Heart right ventricle (tissue), 16 donors: Measurements from ENCODE around the gene SPACA9. TPM values are rescaled to one million over a fixed set of nuclear protein-coding genes. Genes with fewer than 3 reads are reported as not detected.

Experiments
- ATAC-seq, 8 donors: fragments of 200-7000 bp; cut with Tn5 transposase; one replicate each; pipeline ENCODE4 v1.9.1; 2020; ENCODE audit warnings: mild to moderate bottlenecking in 8 of 8, moderate library complexity in 8 of 8, moderate number of reproducible peaks in 1 of 8
- DNase-seq, 2 donors: peaks; one replicate each; pipeline ENCODE4 v3.0.0-alpha.2; 2020
- H3K27ac ChIP-seq, 10 donors: fragments of 200-600 bp; sonication (generic) in 2 of 10; one replicate each; pipeline versions ENCODE4 v1.5.0 to v1.8.0; 2020 to 2022; ENCODE audit warnings: mild to moderate bottlenecking in 3 of 10
- H3K27me3 ChIP-seq, 7 donors: fragments of 200-600 bp; one replicate each; pipeline ENCODE4 v1.8.0; 2021 to 2022; ENCODE audit warnings: mild to moderate bottlenecking in 2 of 7
- H3K36me3 ChIP-seq, 9 donors: fragments of 200-600 bp; sonication (generic) in 1 of 9; one replicate each; pipeline versions ENCODE4 v1.5.0 to v1.8.0; 2020 to 2022; ENCODE audit warnings: mild to moderate bottlenecking in 2 of 9
- H3K4me1 ChIP-seq, 9 donors: fragments of 200-600 bp; sonication (generic) in 1 of 9; one replicate each; pipeline versions ENCODE4 v1.5.0 to v1.8.0; 2020 to 2022; ENCODE audit warnings: mild to moderate bottlenecking in 4 of 9
- H3K4me3 ChIP-seq, 10 donors: fragments of 200-600 bp; sonication (generic) in 2 of 10; one replicate each; pipeline versions ENCODE4 v1.5.0 to v1.8.0; 2020 to 2022; ENCODE audit warnings: mild to moderate bottlenecking in 7 of 10, moderate library complexity in 2 of 10
- H3K9me3 ChIP-seq, 11 donors: fragments of 200-600 bp in 10 of 11; sonication (generic) in 2 of 11; one replicate each; pipeline versions ENCODE4 v1.5.0 to v1.8.0; 2013 to 2022; ENCODE audit warnings: mild to moderate bottlenecking in 2 of 11, control low read depth in 1 of 11, moderate library complexity in 1 of 11
- WGBS, 2 donors: extraction: QIAGEN DNeasy Blood & Tissue Kit; methylation state at CpG; one replicate each; pipeline ENCODE4 v1.1.7; 2013; ENCODE audit warnings: inconsistent platforms in 1 of 2; 5-methylcytosine and 5-hydroxymethylcytosine counted together
- intact Hi-C, 10 donors: fragments of 100-400 bp; cut with DNase I; formaldehyde crosslinking; loops; one replicate each; pipeline versions ENCODE4 v1.11.1 to v1.14.2; 2022
- polyA plus RNA-seq, 2 donors: library from polyadenylated mRNA; stranded (reverse); fragments of 200-250 nt; gene quantifications; one replicate each; pipeline ENCODE4 v1.2.3, GENCODE V29; 2013
- total RNA-seq, 10 donors: library from RNA; stranded (reverse); fragmentation: NEBNext Ultra II Directional in 3 of 10; extraction: Animal tissue kit (Norgen Biotek cat#: 25700) in 3 of 10; gene quantifications; one replicate each; pipeline versions ENCODE4 v1.2.1 to v1.2.4, GENCODE V29; 2021 to 2023
- TF ChIP-seq, protein P1 (sequence below), 9 donors: fragments of 200-600 bp; sonication (generic) in 2 of 9; IDR thresholded peaks; one replicate each; pipeline versions ENCODE4 v1.5.0 to v1.8.0; 2021 to 2022; ENCODE audit warnings: antibody characterized with exemption in 9 of 9, mild to moderate bottlenecking in 5 of 9, moderate library complexity in 1 of 9
- donor health status: Arrhythmogenic right ventricular cardiomyopathy.
- donor health status: ischemic (EF 13 %, LVEDD 7.1; RV severe dilation, severe dysfunction).
- donor health status: healthy with polysubstance abuse.
- donor health status: DM: no; HTN: yes; CAD: no.
- donor health status: DM: no; HTN: no; CAD: no.
- donor health status: ischemic (EF 25% LVEDD 6.9; RV normal size, moderate dysfunction).
- donor health status: ischemic (EF 25% LVEDD 5.7; RV mildly dilated, moderate dysfunction).
- donor health status: healthy.
- donor health status: DM: yes; HTN: yes; CAD: no.
- donor health status: Ischemic cardiomyopathy.
- donor health status: ischemic (EF 35%, LVEDD 5.7; RV mildly dilated, moderate dysfunction).
- donor health status: nonischemic (EF 11% LVEDD 7.7; RV severe dilation, severe dysfunction).
- donor health status: DM: yes; HTN: yes; CAD: no.
- donor health status: PGD.
- donor health status: ischemic (EF 29% LVEDD 5.4; RV normal size, mild dysfunction).
- donor health status: nonischemic (EF 23%, LVEDD 6.1; RV moderate dilation, normal function).

Gene SPACA9
- total and polyA plus RNA-seq, 12 donors, result 1.7 to 10.1 (median 5.5) TPM

- Histone ChIP-seq H3K27me3 (no peaks in the 10 kb centered on the region), H3K9me3 (no peaks in the 10 kb centered on the region), H3K4me3 (no peak overlapping the region), H3K36me3 (peaks cover 0 to 99% (median 48%) of the 10 kb centered on the region in 9 donors), H3K27ac (no peak overlapping the region), H3K4me1 (no peaks in the 10 kb centered on the region)
- ATAC-seq (no peak), DNase-seq (no peak)
- TF ChIP-seq, protein P1, sequence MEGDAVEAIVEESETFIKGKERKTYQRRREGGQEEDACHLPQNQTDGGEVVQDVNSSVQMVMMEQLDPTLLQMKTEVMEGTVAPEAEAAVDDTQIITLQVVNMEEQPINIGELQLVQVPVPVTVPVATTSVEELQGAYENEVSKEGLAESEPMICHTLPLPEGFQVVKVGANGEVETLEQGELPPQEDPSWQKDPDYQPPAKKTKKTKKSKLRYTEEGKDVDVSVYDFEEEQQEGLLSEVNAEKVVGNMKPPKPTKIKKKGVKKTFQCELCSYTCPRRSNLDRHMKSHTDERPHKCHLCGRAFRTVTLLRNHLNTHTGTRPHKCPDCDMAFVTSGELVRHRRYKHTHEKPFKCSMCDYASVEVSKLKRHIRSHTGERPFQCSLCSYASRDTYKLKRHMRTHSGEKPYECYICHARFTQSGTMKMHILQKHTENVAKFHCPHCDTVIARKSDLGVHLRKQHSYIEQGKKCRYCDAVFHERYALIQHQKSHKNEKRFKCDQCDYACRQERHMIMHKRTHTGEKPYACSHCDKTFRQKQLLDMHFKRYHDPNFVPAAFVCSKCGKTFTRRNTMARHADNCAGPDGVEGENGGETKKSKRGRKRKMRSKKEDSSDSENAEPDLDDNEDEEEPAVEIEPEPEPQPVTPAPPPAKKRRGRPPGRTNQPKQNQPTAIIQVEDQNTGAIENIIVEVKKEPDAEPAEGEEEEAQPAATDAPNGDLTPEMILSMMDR (IDR thresholded peaks at IDR 0.05), result no peak
- intact Hi-C loops, result loop anchor here in 1 of 10 donors (10.0 kb wide), 1 partner anchor 495 kb away; the partner anchor contains the start of gene CFAP77
- WGBS, 2 donors, result 80 to 86% methylated on average over 2 of the region's 2 CpGs
Observed at GRCh38 chr9:132909311-132909710, 30.6 kb downstream of the SPACA9 start.

- Histone ChIP-seq H3K36me3 (peaks cover 0 to 99% (median 45%) of the 10 kb centered on the region in 9 donors), H3K27ac (no peak overlapping the region), H3K27me3 (no peaks in the 10 kb centered on the region), H3K4me1 (no peaks in the 10 kb centered on the region), H3K4me3 (no peak overlapping the region), H3K9me3 (no peaks in the 10 kb centered on the region)
- WGBS, 2 donors, result 92 to 93% methylated on average over 6 of the region's 6 CpGs
- TF ChIP-seq, protein P1 (IDR thresholded peaks at IDR 0.05), result no peak
- no peak for DNase-seq
- no peak for ATAC-seq
- intact Hi-C loops, result no loop called here
Observed at GRCh38 chr9:132910376-132910775, 31.7 kb downstream of the SPACA9 start.

DNA sequence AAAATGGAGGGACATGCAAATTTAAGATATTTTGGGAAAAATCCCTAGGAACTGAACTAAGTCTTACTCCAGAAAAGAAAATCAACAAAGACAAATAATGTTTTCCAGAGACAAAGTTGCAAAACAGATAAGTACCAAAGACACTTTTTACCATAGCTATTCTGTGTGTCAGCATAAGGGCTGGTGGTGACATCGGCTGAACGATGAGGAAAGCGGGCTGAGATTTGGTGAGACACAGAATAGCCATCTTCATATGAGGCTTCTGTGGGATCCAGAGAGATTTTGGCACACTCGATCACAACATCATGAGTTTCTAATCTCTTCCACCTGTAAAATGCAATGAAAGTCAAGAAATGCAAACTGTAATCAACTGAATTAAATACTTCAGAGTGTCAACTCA, 33.4 kb downstream of the SPACA9 start:
- ATAC-seq, result no peak
- no peak for DNase-seq
- Histone ChIP-seq H3K9me3 (peaks cover 0 to 6% (median 0%) of the 10 kb centered on the region in 11 donors), H3K27me3 (no peaks in the 10 kb centered on the region), H3K27ac (no peak overlapping the region), H3K4me1 (no peaks in the 10 kb centered on the region), H3K36me3 (peaks cover 0 to 99% (median 40%) of the 10 kb centered on the region in 9 donors), H3K4me3 (no peak overlapping the region)
- WGBS, 2 donors, result 91 to 93% methylated on average over 4 of the region's 4 CpGs
- intact Hi-C loops, result no loop called here
- TF ChIP-seq, protein P1 (IDR thresholded peaks at IDR 0.05), result no peak

DNA sequence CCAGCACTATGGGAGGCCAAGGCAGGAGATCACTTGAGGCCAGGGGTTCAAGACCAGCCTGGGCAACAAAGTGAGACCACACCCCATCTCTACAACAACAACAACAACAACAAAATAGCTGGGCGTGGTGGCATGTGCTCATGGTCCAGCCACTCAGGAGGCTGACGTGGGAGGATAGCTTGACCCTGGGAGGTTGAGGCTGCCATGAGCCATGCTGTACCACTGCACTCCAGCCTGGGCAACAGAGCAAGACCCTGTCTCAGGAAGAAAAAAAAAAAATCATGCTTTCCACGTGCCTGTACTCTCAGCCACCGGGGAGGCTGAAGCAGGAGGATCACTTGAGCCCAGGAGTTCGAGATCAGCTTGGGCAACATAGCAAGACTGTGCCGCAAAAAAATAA, 36.2 kb downstream of the SPACA9 start:
- Histone ChIP-seq H3K36me3 (peaks cover 0 to 99% (median 47%) of the 10 kb centered on the region in 9 donors), H3K4me3 (no peak overlapping the region), H3K9me3 (peaks cover 0 to 6% (median 0%) of the 10 kb centered on the region in 11 donors), H3K27me3 (no peaks in the 10 kb centered on the region), H3K4me1 (peaks cover 0 to 6% (median 0%) of the 10 kb centered on the region in 9 donors), H3K27ac (no peak overlapping the region)
- no peak for ATAC-seq
- 94 to 95% methylated on average over 6 of the region's 6 CpGs for WGBS, 2 donors
- no peak for DNase-seq
- TF ChIP-seq, protein P1 (IDR thresholded peaks at IDR 0.05), result no peak
- intact Hi-C loops, result no loop called here
